ENCODE data around the gene BSND.

Gene BSND

DNA sequence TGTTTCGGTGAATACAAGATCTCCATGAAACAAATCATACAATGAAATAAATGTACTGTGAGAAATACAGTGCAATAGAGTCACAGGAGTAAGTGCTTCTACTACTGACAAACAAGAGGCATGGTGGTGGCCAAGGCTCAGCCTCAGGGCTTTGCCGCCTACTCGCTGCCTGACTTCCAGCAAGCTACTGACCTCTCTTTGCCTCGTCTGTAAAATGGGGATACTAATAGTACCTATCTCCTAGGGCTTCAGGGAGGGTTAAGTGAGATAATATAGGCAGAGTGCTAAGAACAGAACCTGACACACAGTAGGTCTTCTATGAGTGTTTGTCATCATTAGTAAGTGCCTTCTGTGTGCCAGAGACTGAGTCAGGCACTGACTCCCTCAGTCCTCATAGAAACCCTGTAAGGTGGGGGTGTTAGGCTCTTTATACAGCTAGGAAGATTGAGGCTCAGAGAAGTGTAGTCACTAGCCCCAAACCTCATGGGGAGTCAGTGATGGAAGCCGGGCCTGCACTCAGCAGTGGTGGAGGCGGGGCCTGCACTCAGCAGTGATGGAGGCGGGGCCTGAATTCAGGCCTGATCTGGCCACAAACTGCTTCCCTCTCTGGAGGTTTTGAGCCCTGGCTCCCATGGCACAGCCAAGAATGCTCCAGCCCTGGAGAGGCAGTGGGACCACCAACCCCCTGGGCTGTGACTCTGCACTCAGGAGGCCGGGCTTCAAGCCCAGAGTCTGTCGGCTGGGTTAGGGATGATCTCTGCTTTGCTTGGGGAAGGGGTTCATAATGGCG is 6.8 kb downstream of the BSND start:
- Histone ChIP-seq H3K27ac (ENCODE audit: extremely low read depth, low read depth, low read length) (no peak overlapping the region), H3K4me1 (ENCODE audit: control insufficient read depth, insufficient read depth, low read length) (no peaks in the 10 kb centered on the region), H3K4me3 (ENCODE audit: low read depth, low read length) (no peak overlapping the region), H3K36me3 (ENCODE audit: control insufficient read depth in 2 of 2, insufficient read depth in 1 of 2, low read length in 2 of 2) (no peaks in the 10 kb centered on the region), H3K9me3 (ENCODE audit: control insufficient read depth, insufficient read depth, low read depth, low read length) (no peaks in the 10 kb centered on the region)
- no peak for TF ChIP-seq ZBTB1 (tag by site-specific recombination; IDR thresholded peaks at IDR 0.05)
- TF ChIP-seq ZBTB20 (tag by site-specific recombination; IDR thresholded peaks at IDR 0.05): no peak
- peak; percentile 85 for TF ChIP-seq ZNF664 (tag by site-specific recombination; IDR thresholded peaks at IDR 0.05)
- TF ChIP-seq ZNF10 (tag by site-specific recombination; IDR thresholded peaks at IDR 0.05): 0 out of 2 replicates have a peak, but pooled peaks have one; percentile 56
- TF ChIP-seq, protein P1, sequence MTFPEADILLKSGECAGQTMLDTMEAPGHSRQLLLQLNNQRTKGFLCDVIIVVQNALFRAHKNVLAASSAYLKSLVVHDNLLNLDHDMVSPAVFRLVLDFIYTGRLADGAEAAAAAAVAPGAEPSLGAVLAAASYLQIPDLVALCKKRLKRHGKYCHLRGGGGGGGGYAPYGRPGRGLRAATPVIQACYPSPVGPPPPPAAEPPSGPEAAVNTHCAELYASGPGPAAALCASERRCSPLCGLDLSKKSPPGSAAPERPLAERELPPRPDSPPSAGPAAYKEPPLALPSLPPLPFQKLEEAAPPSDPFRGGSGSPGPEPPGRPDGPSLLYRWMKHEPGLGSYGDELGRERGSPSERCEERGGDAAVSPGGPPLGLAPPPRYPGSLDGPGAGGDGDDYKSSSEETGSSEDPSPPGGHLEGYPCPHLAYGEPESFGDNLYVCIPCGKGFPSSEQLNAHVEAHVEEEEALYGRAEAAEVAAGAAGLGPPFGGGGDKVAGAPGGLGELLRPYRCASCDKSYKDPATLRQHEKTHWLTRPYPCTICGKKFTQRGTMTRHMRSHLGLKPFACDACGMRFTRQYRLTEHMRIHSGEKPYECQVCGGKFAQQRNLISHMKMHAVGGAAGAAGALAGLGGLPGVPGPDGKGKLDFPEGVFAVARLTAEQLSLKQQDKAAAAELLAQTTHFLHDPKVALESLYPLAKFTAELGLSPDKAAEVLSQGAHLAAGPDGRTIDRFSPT (tag by site-specific recombination; IDR thresholded peaks at IDR 0.05): no peak
- ChIA-PET CTCF (interaction anchor here (1.5 to 2.5 kb wide), 2 partner anchors 9 to 16 kb away, joined by 11 to 15 read pairs; no protein-coding TSS in a partner anchor), POLR2A (no interaction called here)

DNA sequence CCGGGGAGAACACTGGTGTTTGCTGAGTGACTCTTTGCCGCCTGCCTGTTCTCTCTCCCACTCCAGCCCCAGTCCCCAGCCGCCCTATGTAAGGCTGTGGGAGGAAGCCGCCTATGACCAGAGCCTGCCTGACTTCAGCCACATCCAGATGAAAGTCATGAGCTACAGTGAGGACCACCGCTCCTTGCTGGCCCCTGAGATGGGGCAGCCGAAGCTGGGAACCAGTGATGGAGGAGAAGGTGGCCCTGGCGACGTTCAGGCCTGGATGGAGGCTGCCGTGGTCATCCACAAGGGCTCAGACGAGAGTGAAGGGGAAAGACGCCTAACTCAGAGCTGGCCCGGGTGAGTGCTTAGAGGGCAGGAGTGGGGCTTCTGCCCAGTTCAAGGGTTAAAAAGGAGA is 8.2 kb downstream of the BSND start:
- no peaks in the 10 kb centered on the region for H3K4me1 ChIP-seq (ENCODE audit: control insufficient read depth, insufficient read depth, low read length)
- POLR2A ChIA-PET: no interaction called here
- H3K27ac ChIP-seq (ENCODE audit: extremely low read depth, low read depth, low read length): no peak overlapping the region
- no peaks in the 10 kb centered on the region for H3K36me3 ChIP-seq (ENCODE audit: control insufficient read depth in 2 of 2, insufficient read depth in 1 of 2, low read length in 2 of 2)
- no peak overlapping the region for H3K4me3 ChIP-seq (ENCODE audit: low read depth, low read length)
- H3K9me3 ChIP-seq (ENCODE audit: control insufficient read depth, insufficient read depth, low read depth, low read length): no peaks in the 10 kb centered on the region
- CTCF ChIA-PET: interaction anchor here (0.9 to 2.5 kb wide), 3 partner anchors 11 to 67 kb away, joined by 3 to 15 read pairs (median 11); no protein-coding TSS in a partner anchor
- 0 out of 2 replicates have a peak, but pooled peaks have one; percentile 10 for TF ChIP-seq EGR2 (tag by site-specific recombination; IDR thresholded peaks at IDR 0.05; ENCODE audit: low read depth)
- no peak for TF ChIP-seq ZBTB1 (tag by site-specific recombination; IDR thresholded peaks at IDR 0.05)

DNA sequence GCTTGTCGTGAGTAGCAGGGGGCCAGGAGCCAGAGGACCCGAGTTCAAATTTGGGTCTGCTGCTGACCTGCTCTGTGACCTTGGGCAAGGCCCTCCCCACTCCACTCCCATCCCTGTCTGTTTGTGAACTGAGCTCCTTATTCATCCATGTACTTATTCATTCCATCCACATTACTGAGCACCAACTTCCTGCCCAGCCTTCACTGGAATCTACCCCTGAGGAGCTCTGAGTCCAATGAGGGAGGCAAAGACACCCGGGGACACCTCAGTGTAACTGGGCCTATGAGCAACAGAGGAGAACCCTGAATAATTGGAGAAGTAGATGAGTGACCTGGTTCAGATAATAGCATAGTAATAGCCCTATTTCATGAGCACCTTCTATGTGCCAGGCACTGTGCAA is 8.9 kb downstream of the BSND start:
- no peak overlapping the region for H3K4me3 ChIP-seq (ENCODE audit: low read depth, low read length)
- H3K4me1 ChIP-seq (ENCODE audit: control insufficient read depth, insufficient read depth, low read length): no peaks in the 10 kb centered on the region
- ChIA-PET POLR2A (no interaction called here), CTCF (interaction anchor here (0.9 to 2.5 kb wide), 3 partner anchors 11 to 508 kb away, joined by 3 to 15 read pairs (median 3); no protein-coding TSS in a partner anchor)
- no peaks in the 10 kb centered on the region for H3K9me3 ChIP-seq (ENCODE audit: control insufficient read depth, insufficient read depth, low read depth, low read length)
- no peaks in the 10 kb centered on the region for H3K36me3 ChIP-seq (ENCODE audit: control insufficient read depth in 2 of 2, insufficient read depth in 1 of 2, low read length in 2 of 2)
- H3K27ac ChIP-seq (ENCODE audit: extremely low read depth, low read depth, low read length): no peak overlapping the region
- no peak for TF ChIP-seq KLF7 (tag by site-specific recombination; IDR thresholded peaks at IDR 0.05; ENCODE audit: borderline replicate concordance)
- no peak for TF ChIP-seq ZNF133 (tag by site-specific recombination; IDR thresholded peaks at IDR 0.05)
- TF ChIP-seq GLI4 (tag by site-specific recombination; IDR thresholded peaks at IDR 0.05): no peak
- TF ChIP-seq ZNF768 (tag by site-specific recombination; IDR thresholded peaks at IDR 0.05): no peak
- no peak for TF ChIP-seq HOXA7 (CRISPR knock-in tag; IDR thresholded peaks at IDR 0.05; ENCODE audit: borderline replicate concordance)
- TF ChIP-seq, protein P2, sequence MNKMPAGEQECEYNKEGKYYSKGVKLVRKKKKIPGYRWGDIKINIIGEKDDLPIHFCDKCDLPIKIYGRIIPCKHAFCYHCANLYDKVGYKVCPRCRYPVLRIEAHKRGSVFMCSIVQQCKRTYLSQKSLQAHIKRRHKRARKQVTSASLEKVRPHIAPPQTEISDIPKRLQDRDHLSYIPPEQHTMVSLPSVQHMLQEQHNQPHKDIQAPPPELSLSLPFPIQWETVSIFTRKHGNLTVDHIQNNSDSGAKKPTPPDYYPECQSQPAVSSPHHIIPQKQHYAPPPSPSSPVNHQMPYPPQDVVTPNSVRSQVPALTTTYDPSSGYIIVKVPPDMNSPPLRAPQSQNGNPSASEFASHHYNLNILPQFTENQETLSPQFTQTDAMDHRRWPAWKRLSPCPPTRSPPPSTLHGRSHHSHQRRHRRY (tag by site-specific recombination; IDR thresholded peaks at IDR 0.05): no peak
- no peak for TF ChIP-seq ZNF37A (tag by site-specific recombination; IDR thresholded peaks at IDR 0.05)
- no peak for TF ChIP-seq ZNF221 (tag by site-specific recombination; IDR thresholded peaks at IDR 0.05; ENCODE audit: borderline replicate concordance)
- TF ChIP-seq, protein P3, sequence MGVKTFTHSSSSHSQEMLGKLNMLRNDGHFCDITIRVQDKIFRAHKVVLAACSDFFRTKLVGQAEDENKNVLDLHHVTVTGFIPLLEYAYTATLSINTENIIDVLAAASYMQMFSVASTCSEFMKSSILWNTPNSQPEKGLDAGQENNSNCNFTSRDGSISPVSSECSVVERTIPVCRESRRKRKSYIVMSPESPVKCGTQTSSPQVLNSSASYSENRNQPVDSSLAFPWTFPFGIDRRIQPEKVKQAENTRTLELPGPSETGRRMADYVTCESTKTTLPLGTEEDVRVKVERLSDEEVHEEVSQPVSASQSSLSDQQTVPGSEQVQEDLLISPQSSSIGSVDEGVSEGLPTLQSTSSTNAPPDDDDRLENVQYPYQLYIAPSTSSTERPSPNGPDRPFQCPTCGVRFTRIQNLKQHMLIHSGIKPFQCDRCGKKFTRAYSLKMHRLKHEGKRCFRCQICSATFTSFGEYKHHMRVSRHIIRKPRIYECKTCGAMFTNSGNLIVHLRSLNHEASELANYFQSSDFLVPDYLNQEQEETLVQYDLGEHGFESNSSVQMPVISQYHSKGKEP (tag by site-specific recombination; IDR thresholded peaks at IDR 0.05): no peak
- TF ChIP-seq, protein P4, sequence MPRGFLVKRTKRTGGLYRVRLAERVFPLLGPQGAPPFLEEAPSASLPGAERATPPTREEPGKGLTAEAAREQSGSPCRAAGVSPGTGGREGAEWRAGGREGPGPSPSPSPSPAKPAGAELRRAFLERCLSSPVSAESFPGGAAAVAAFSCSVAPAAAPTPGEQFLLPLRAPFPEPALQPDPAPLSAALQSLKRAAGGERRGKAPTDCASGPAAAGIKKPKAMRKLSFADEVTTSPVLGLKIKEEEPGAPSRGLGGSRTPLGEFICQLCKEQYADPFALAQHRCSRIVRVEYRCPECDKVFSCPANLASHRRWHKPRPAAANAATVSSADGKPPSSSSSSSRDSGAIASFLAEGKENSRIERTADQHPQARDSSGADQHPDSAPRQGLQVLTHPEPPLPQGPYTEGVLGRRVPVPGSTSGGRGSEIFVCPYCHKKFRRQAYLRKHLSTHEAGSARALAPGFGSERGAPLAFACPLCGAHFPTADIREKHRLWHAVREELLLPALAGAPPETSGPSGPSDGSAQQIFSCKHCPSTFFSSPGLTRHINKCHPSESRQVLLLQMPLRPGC (tag by site-specific recombination; IDR thresholded peaks at IDR 0.05): no peak
- no peak for TF ChIP-seq ZNF658 (tag by site-specific recombination; IDR thresholded peaks at IDR 0.05)
- no peak for TF ChIP-seq ZNF335 (tag by site-specific recombination; conservative IDR thresholded peaks at IDR 0.05)
- TF ChIP-seq, protein P5, sequence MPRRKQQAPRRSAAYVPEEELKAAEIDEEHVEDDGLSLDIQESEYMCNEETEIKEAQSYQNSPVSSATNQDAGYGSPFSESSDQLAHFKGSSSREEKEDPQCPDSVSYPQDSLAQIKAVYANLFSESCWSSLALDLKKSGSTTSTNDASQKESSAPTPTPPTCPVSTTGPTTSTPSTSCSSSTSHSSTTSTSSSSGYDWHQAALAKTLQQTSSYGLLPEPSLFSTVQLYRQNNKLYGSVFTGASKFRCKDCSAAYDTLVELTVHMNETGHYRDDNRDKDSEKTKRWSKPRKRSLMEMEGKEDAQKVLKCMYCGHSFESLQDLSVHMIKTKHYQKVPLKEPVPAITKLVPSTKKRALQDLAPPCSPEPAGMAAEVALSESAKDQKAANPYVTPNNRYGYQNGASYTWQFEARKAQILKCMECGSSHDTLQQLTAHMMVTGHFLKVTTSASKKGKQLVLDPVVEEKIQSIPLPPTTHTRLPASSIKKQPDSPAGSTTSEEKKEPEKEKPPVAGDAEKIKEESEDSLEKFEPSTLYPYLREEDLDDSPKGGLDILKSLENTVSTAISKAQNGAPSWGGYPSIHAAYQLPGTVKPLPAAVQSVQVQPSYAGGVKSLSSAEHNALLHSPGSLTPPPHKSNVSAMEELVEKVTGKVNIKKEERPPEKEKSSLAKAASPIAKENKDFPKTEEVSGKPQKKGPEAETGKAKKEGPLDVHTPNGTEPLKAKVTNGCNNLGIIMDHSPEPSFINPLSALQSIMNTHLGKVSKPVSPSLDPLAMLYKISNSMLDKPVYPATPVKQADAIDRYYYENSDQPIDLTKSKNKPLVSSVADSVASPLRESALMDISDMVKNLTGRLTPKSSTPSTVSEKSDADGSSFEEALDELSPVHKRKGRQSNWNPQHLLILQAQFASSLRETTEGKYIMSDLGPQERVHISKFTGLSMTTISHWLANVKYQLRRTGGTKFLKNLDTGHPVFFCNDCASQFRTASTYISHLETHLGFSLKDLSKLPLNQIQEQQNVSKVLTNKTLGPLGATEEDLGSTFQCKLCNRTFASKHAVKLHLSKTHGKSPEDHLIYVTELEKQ (tag by site-specific recombination; IDR thresholded peaks at IDR 0.05; ENCODE audit: borderline replicate concordance): no peak
- TF ChIP-seq ZNF530 (tag by site-specific recombination; IDR thresholded peaks at IDR 0.05; ENCODE audit: low read depth): no peak

Data from HEK293 (cell line).